HepG2 (cell line): ENCODE measurements around the gene CNOT6.

Source experiments
- HOXA7 ChIP-seq: sonication (generic); formaldehyde crosslinking; IDR thresholded peaks from 2 replicates; pipeline ENCODE4 v1.8.1; 2022; ENCODE audit warnings: mild to moderate bottlenecking, missing genetic modification reagents, moderate library complexity
- NFKB2 ChIP-seq: sonication (generic); formaldehyde crosslinking; IDR thresholded peaks from 2 replicates; pipeline ENCODE4 v1.4.0; 2020; ENCODE audit warnings: missing genetic modification reagents, borderline replicate concordance

DNA sequence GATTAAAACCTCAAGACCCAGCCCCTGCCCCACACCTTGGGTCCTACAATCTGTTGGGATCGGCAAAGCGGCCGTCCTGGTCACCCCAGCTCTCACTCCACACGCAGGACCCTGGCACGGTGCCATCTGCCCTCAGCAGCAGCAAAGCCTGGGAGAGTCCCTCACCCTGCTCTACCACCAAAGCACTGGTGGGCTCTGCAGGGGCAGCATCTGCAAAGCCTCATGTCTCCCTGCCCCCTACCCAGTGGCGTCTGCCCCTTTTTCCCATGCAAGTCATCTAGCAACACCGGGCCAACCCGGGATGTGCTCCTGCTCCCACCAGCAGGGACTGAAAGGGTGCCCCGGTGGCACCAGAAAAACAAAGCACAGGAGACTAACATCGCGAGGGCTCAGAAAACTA lies 19.6 kb upstream of the CNOT6 start:
- TF ChIP-seq HOXA7 (CRISPR knock-in tag) = no peak
- no peak for TF ChIP-seq NFKB2
